GM12891 (cell line): ENCODE measurements around the gene GJD2.

ENCODE experiments used
- DNase-seq: peaks from one replicate; pipeline ENCODE4 v3.0.0; 2011; ENCODE audit warnings: low spot score; ENCODE audit not compliant: insufficient read length
- FAIRE-seq: peaks from 2 replicates; lab custom pipeline; 2011; peaks lifted over from hg19 to GRCh38; lab: Jason Lieb, UNC
- PAX5 ChIP-seq: IDR thresholded peaks from 2 replicates; pipeline ENCODE4 v1.6.1; 2011; ENCODE audit warnings: low read length, moderate library complexity, mild to moderate bottlenecking; ENCODE audit not compliant: insufficient read depth, severe bottlenecking
- POLR2A ChIP-seq: IDR thresholded peaks from 2 replicates; pipeline ENCODE4 v1.6.1; 2011; ENCODE audit warnings: low read depth, low read length, control low read depth
- POLR2AphosphoS5 ChIP-seq: IDR thresholded peaks from 2 replicates; pipeline ENCODE4 v1.6.1; 2011; ENCODE audit warnings: low read depth, low read length, control low read depth
- POU2F2 ChIP-seq: IDR thresholded peaks from 2 replicates; pipeline ENCODE4 v1.6.1; 2011; ENCODE audit warnings: low read depth, mild to moderate bottlenecking, control low read depth, low read length, moderate library complexity
- SPI1 ChIP-seq: IDR thresholded peaks from 2 replicates; pipeline ENCODE4 v1.6.1; 2011; ENCODE audit warnings: low read depth, low read length, control low read depth
- TAF1 ChIP-seq: IDR thresholded peaks from 2 replicates; pipeline ENCODE4 v1.6.1; 2011; ENCODE audit warnings: low read depth, low read length, control low read depth

GJD2 gene

GRCh38 chr15:34729056-34729455, 25.7 kb downstream of the GJD2 start:
- DNase-seq (no peak), FAIRE-seq (no peak)
- no peak for TF ChIP-seq TAF1
- no peak for TF ChIP-seq POU2F2
- no peak for TF ChIP-seq POLR2A
- no peak for TF ChIP-seq SPI1
- no peak for TF ChIP-seq PAX5
- no peak for TF ChIP-seq POLR2AphosphoS5

DNA sequence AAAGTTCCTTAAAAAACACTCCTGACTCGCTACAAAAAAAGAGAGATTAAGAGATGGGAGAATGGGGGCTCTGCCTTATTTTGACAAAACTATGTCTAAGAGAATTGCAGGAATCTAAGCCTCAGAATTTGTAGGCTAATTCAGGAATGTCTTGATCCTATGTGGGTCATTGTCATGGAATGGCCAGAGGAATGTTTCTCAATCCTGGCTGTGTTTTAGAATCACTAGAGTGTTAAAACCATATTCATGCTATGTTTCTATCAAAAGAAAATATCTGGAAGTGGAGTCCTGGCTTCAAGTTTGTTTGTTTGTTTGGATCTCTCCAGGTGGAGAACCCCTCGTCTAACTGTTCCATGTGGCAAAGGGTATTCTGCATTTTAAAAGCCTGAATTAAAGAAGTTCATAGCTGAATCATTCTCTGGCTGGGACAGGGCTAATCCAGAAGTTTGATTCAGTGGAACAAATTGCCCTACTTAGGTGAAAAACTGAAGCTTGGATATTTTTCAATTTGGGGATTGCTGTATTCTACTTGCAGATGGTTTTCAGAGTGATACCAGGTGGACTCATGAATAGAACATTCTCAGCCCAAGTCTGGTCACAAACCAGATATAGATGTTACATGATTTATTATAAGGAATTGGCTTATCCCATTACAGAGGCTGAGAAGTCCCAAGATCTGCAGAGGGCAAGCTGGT, 28.2 kb downstream of the GJD2 start:
- DNase-seq (no peak), FAIRE-seq (no peak)
- no peak for TF ChIP-seq POLR2AphosphoS5
- no peak for TF ChIP-seq POU2F2
- no peak for TF ChIP-seq TAF1
- no peak for TF ChIP-seq PAX5
- no peak for TF ChIP-seq POLR2A
- no peak for TF ChIP-seq SPI1

- TF ChIP-seq SPI1 (no peak), TAF1 (no peak), POLR2AphosphoS5 (no peak), POU2F2 (no peak), POLR2A (no peak), PAX5 (no peak)
- FAIRE-seq (no peak), DNase-seq (no peak)
These were observed 29.2 kb downstream of the GJD2 start for GRCh38 chr15:34725556-34725955.

- FAIRE-seq (no peak), DNase-seq (no peak)
- no peak for TF ChIP-seq TAF1
- no peak for TF ChIP-seq POLR2A
- no peak for TF ChIP-seq PAX5
- no peak for TF ChIP-seq POLR2AphosphoS5
- no peak for TF ChIP-seq SPI1
- TF ChIP-seq POU2F2: no peak
These were observed 30.3 kb downstream of the GJD2 start for GRCh38 chr15:34724481-34724880.

GRCh38 chr15:34722439-34722836, 32.4 kb downstream of the GJD2 start:
- TF ChIP-seq POU2F2: no peak
- no peak for TF ChIP-seq SPI1
- TF ChIP-seq TAF1: no peak
- no peak for TF ChIP-seq PAX5
- no peak for TF ChIP-seq POLR2A
- TF ChIP-seq POLR2AphosphoS5: no peak
- DNase-seq: no peak
- no peak for FAIRE-seq

DNA sequence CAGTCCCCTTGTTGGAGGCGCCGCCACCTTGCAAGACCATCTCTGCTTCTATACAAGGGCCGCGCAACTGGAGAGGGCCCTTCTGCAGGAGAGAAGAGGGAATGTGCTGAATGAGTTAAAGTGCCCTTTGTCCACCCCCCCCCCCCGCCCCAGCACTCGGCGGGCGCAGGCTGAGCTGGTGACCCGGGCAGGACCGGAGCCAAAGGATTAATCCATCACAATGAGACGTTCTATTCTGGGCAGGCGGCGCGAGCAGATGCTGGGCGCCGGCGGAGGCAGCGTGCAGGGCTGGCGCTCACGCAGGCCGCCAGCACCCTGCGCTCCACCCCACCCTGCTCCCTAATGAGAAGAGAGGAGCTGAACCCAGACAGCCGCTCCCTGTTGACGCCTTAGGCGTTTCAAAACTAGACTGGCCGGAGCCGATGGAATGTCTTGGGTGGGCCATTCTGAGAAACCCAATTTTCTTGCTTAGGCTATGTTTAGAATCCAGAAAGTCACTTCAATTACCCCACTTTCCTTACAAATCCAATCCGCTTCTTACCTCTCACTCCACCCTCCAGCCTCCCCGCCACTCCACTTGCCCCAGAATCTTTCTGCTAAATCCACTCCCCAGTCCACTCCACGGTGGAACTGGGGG, 32.9 kb downstream of the GJD2 start:
- FAIRE-seq (no peak), DNase-seq (no peak)
- TF ChIP-seq SPI1 (no peak), POLR2A (no peak)

DNA sequence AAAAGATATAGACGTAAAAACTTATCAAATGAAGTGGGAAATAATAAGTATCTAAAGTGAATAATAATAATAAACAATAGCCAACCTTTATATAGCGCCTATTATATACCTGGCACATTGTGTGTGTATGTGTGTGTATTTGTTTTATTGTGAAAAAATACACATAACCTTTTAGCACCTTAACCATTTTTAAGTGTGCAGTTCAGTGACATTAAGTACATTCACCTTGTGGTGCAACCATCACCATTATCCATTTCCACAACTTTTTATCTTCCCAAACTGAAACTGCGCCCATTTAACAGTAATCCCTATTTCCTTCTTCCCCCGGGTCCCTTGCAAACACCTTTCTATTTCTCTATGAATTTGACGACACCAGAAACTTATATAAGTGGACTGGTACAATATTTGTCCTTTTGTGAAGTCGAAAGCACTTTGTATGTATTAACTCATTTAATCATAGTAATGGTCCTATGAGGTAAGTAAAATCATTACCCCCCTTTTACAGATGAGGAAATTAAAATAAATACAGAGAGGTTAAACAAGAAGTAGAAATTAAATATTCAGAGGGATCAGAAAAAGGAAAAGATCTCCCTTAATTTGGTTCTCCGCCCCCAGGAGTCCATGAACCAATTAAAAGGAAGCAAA, 33.5 kb downstream of the GJD2 start:
- DNase-seq (no peak), FAIRE-seq (no peak)

GRCh38 chr15:34719695-34720094, 35.1 kb downstream of the GJD2 start:
- no peak for DNase-seq
- no peak for TF ChIP-seq POU2F2
- TF ChIP-seq SPI1: no peak
- TF ChIP-seq TAF1: no peak
- TF ChIP-seq POLR2AphosphoS5: no peak
- TF ChIP-seq POLR2A: no peak
- TF ChIP-seq PAX5: no peak
- no peak for FAIRE-seq

More for the DNA sequence above, 33.5 kb downstream of the GJD2 start:
- TF ChIP-seq POLR2AphosphoS5: no peak
- no peak for TF ChIP-seq TAF1
- no peak for TF ChIP-seq SPI1
- no peak for TF ChIP-seq POLR2A
- no peak for TF ChIP-seq POU2F2
- no peak for TF ChIP-seq PAX5

- TF ChIP-seq POU2F2: no peak
- FAIRE-seq (no peak), DNase-seq (no peak)
These were observed 35.8 kb downstream of the GJD2 start for GRCh38 chr15:34718681-34719665.

GRCh38 chr15:34717729-34718128, 37.1 kb downstream of the GJD2 start:
- TF ChIP-seq POLR2A (no peak), SPI1 (no peak), TAF1 (no peak), PAX5 (no peak), POLR2AphosphoS5 (no peak), POU2F2 (no peak)
- no peak for FAIRE-seq
- no peak for DNase-seq
